PC-3 (cell line): ENCODE data around the gene STAT4. TPM values are rescaled to one million over a fixed set of nuclear protein-coding genes. Genes with fewer than 3 reads are reported as not detected.

Experiments
- ATAC-seq: fragments of 200-7000 bp; cut with Tn5 transposase; 2 replicates; pipeline ENCODE4 v1.9.1; 2020; ENCODE audit warnings: mild to moderate bottlenecking, moderate library complexity
- BruUV-seq: library from RNA; stranded (reverse); fragments of 400-500 nt; replicated peaks from 2 replicates; lab custom pipeline; 2021; lab: Mats Ljungman, UMichigan
- CTCF ChIA-PET: fragments of 300-600 bp; sonication (Branson Sonifier 250); formaldehyde crosslinking; loops from one replicate; lab custom pipeline; 2022; ENCODE audit warnings: antibody characterized with exemption; lab: Charles Lee
- POLR2A ChIA-PET: fragments of 300-600 bp; sonication (Branson Sonifier 250); formaldehyde crosslinking; loops from one replicate; lab custom pipeline; 2022; ENCODE audit warnings: antibody characterized with exemption; ENCODE audit not compliant: unreplicated experiment; lab: Charles Lee
- DNase-seq: peaks from one replicate; pipeline ENCODE4 v3.0.0-alpha.2; 2015
- H2AFZ ChIP-seq: fragments of 300-600 bp; sonication (generic); 2 replicates; pipeline ENCODE4 v1.6.0; 2016; ENCODE audit warnings: antibody characterized with exemption, low read length
- H3F3A ChIP-seq: fragments of 300-600 bp; sonication (generic); one replicate; pipeline ENCODE4 v1.6.0; 2017; ENCODE audit warnings: antibody characterized with exemption, low read length, control low read depth, mild to moderate bottlenecking; ENCODE audit not compliant: unreplicated experiment
- H3K27ac ChIP-seq: fragments of 300-600 bp; sonication (generic); 2 replicates; pipeline ENCODE4 v1.5.1; 2016; ENCODE audit warnings: mild to moderate bottlenecking, low read length
- H3K27me3 ChIP-seq: fragments of 300-600 bp; sonication (generic); 2 replicates; pipeline ENCODE4 v1.6.1; 2016; ENCODE audit warnings: low read length, mixed read lengths
- H3K36me3 ChIP-seq: fragments of 300-600 bp; sonication (generic); 2 replicates; pipeline ENCODE4 v1.6.1; 2016; ENCODE audit warnings: low read depth, mixed run types, low read length, mixed read lengths
- H3K4me1 ChIP-seq: fragments of 300-600 bp; sonication (generic); 2 replicates; pipeline ENCODE4 v1.5.1; 2016; ENCODE audit warnings: low read length; ENCODE audit not compliant: insufficient read depth
- H3K4me2 ChIP-seq: fragments of 300-600 bp; sonication (generic); 2 replicates; pipeline ENCODE4 v1.6.0; 2016; ENCODE audit warnings: low read length
- H3K4me3 ChIP-seq: fragments of 300-600 bp; sonication (generic); 2 replicates; pipeline ENCODE4 v1.5.1; 2016; ENCODE audit warnings: mild to moderate bottlenecking, low read length, mixed read lengths
- H3K79me2 ChIP-seq: fragments of 300-600 bp; sonication (generic); 2 replicates; pipeline ENCODE4 v1.6.1; 2017; ENCODE audit warnings: low read length, mixed read lengths
- H3K9ac ChIP-seq: fragments of 300-600 bp; sonication (generic); 2 replicates; pipeline ENCODE4 v1.6.0; 2016; ENCODE audit warnings: mild to moderate bottlenecking, low read length
- H3K9me2 ChIP-seq: fragments of 300-600 bp; sonication (generic); replicated peaks from 2 replicates; pipeline ENCODE4 v1.6.1; 2016; ENCODE audit warnings: mixed run types, low read length, mixed read lengths
- H3K9me3 ChIP-seq: fragments of 300-600 bp; sonication (generic); 2 replicates; pipeline ENCODE4 v1.6.1; 2016; ENCODE audit warnings: low read length, mixed read lengths
- H4K20me1 ChIP-seq: fragments of 300-600 bp; sonication (generic); 2 replicates; pipeline ENCODE4 v1.6.1; 2016; ENCODE audit warnings: low read length, mixed read lengths
- CTCF ChIP-seq: fragments of 300-600 bp; sonication (generic); conservative IDR thresholded peaks from 2 replicates; pipeline ENCODE4 v1.5.1; 2017; ENCODE audit warnings: antibody characterized with exemption, low read depth, mild to moderate bottlenecking, low read length
- EZH2 ChIP-seq: fragments of 300-600 bp; sonication (generic); IDR thresholded peaks from one replicate; pipeline ENCODE4 v1.6.1; 2017; ENCODE audit warnings: antibody characterized with exemption, mild to moderate bottlenecking, low read length; ENCODE audit not compliant: unreplicated experiment
- EZH2phosphoT487 ChIP-seq: fragments of 300-600 bp; sonication (generic); IDR thresholded peaks from 2 replicates; pipeline ENCODE4 v1.6.1; 2018; ENCODE audit warnings: mild to moderate bottlenecking, antibody characterized with exemption, low read length, borderline replicate concordance
- intact Hi-C: fragments of 100-400 bp; cut with micrococcal nuclease; formaldehyde crosslinking; loops from 2 replicates; pipeline ENCODE4 v1.9.0; 2023
- total RNA-seq: library from RNA; depleted of rRNA; stranded (reverse); fragments of >200 nt; gene quantifications from 2 replicates; pipeline ENCODE4 v1.2.3, GENCODE V29; 2014

The STAT4 gene
- total RNA-seq, 1 experiment from 2014 or later: 1.6 TPM

- Histone ChIP-seq H2AFZ (no peak overlapping the region), H3K4me3 (no peak overlapping the region), H3K27ac (no peak overlapping the region), H3K9me3 (no peaks in the 10 kb centered on the region), H3K79me2 (no peaks in the 10 kb centered on the region), H3K27me3 (no peaks in the 10 kb centered on the region), H4K20me1 (no peaks in the 10 kb centered on the region), H3K4me1 (peaks cover 14% of the 10 kb centered on the region), H3F3A (no peaks in the 10 kb centered on the region), H3K36me3 (peaks cover 76% of the 10 kb centered on the region), H3K4me2 (no peak overlapping the region), H3K9me2 (no peaks in the 10 kb centered on the region), H3K9ac (no peak overlapping the region)
- TF ChIP-seq EZH2: no peak
- TF ChIP-seq EZH2phosphoT487: no peak
- no peak for TF ChIP-seq CTCF
- CTCF ChIA-PET: no interaction called here
- intact Hi-C loops: no loop called here
- POLR2A ChIA-PET: no interaction called here
- ATAC-seq: no peak
- DNase-seq: no peak
- BruUV-seq: no TSS peak
Observed at GRCh38 chr2:190988910-190989309, 161.9 kb downstream of the STAT4 start.

GRCh38 chr2:190987938-190988337, 162.9 kb downstream of the STAT4 start:
- Histone ChIP-seq H2AFZ (no peak overlapping the region), H3K9me2 (no peaks in the 10 kb centered on the region), H3F3A (no peaks in the 10 kb centered on the region), H3K4me3 (no peak overlapping the region), H3K27me3 (no peaks in the 10 kb centered on the region), H3K4me2 (no peak overlapping the region), H3K4me1 (peaks cover 14% of the 10 kb centered on the region), H3K27ac (no peak overlapping the region), H3K36me3 (peaks cover 76% of the 10 kb centered on the region), H3K9me3 (no peaks in the 10 kb centered on the region), H3K9ac (no peak overlapping the region), H4K20me1 (no peaks in the 10 kb centered on the region), H3K79me2 (no peaks in the 10 kb centered on the region)
- no peak for TF ChIP-seq EZH2
- TF ChIP-seq EZH2phosphoT487: no peak
- TF ChIP-seq CTCF: no peak
- intact Hi-C loops: no loop called here
- BruUV-seq: no TSS peak
- no peak for ATAC-seq
- ChIA-PET CTCF (no interaction called here), POLR2A (no interaction called here)
- DNase-seq: no peak

- no peak overlapping the region for H3K9ac ChIP-seq
- H3K4me3 ChIP-seq: no peak overlapping the region
- H3K9me2 ChIP-seq: no peaks in the 10 kb centered on the region
- H3K9me3 ChIP-seq: no peaks in the 10 kb centered on the region
- TF ChIP-seq EZH2: no peak
- no peak for TF ChIP-seq CTCF
- no peak for TF ChIP-seq EZH2phosphoT487
- H3K36me3 ChIP-seq: peaks cover 84% of the 10 kb centered on the region
- peaks cover 14% of the 10 kb centered on the region for H3K4me1 ChIP-seq
- H2AFZ ChIP-seq: no peak overlapping the region
- CTCF ChIA-PET: no interaction called here
- POLR2A ChIA-PET: no interaction called here
- no peaks in the 10 kb centered on the region for H3K79me2 ChIP-seq
- no peaks in the 10 kb centered on the region for H3F3A ChIP-seq
- H3K4me2 ChIP-seq: no peak overlapping the region
- ATAC-seq (no peak), DNase-seq (no peak)
- intact Hi-C loops: no loop called here
- H3K27ac ChIP-seq: no peak overlapping the region
- no peaks in the 10 kb centered on the region for H4K20me1 ChIP-seq
- BruUV-seq: no TSS peak
- no peaks in the 10 kb centered on the region for H3K27me3 ChIP-seq
Observed at GRCh38 chr2:190987116-190987515, 163.7 kb downstream of the STAT4 start.
